GM23338 (cell line): ENCODE results near the gene ZNF346. TPM values are rescaled to one million over a fixed set of nuclear protein-coding genes. Genes with fewer than 3 reads are reported as not detected.

Experiments
- ATAC-seq: fragments of 200-7000 bp; cut with Tn5 transposase; 3 replicates; pipeline ENCODE4 v1.9.1; 2020
- DNase-seq: peaks from one replicate; pipeline ENCODE4 v3.0.0-alpha.2; 2015; ENCODE audit warnings: low spot score
- H2AFZ ChIP-seq: fragments of 200-600 bp; sonication (generic); 2 replicates; pipeline ENCODE4 v1.8.0; 2016; ENCODE audit warnings: antibody characterized with exemption, mild to moderate bottlenecking, moderate library complexity
- H3F3A ChIP-seq: fragments of 200-600 bp; sonication (generic); replicated peaks from 2 replicates; pipeline ENCODE4 v1.8.0; 2017; ENCODE audit warnings: antibody characterized with exemption, mixed run types, low read depth
- H3K27ac ChIP-seq: fragments of 200-600 bp; sonication (generic); 2 replicates; pipeline ENCODE4 v1.6.1; 2016; ENCODE audit warnings: low read depth
- H3K27me3 ChIP-seq: fragments of 200-600 bp; sonication (generic); 2 replicates; pipeline ENCODE4 v1.8.0; 2016; ENCODE audit warnings: mild to moderate bottlenecking, mixed run types, moderate library complexity; ENCODE audit not compliant: insufficient read depth
- H3K36me3 ChIP-seq: fragments of 200-600 bp; sonication (generic); 2 replicates; pipeline ENCODE4 v1.8.0; 2016; ENCODE audit warnings: mild to moderate bottlenecking; ENCODE audit not compliant: insufficient read depth
- H3K4me1 ChIP-seq: fragments of 200-600 bp; sonication (generic); 2 replicates; pipeline ENCODE4 v1.8.0; 2016; ENCODE audit warnings: mild to moderate bottlenecking, moderate library complexity; ENCODE audit not compliant: insufficient read depth
- H3K4me2 ChIP-seq: fragments of 200-600 bp; sonication (generic); 2 replicates; pipeline ENCODE4 v1.7.1; 2017; ENCODE audit warnings: mixed run types
- H3K4me3 ChIP-seq: fragments of 200-600 bp; sonication (generic); 2 replicates; pipeline ENCODE4 v1.6.1; 2016; ENCODE audit warnings: mixed run types
- H3K79me2 ChIP-seq: fragments of 200-600 bp; sonication (generic); replicated peaks from 2 replicates; pipeline ENCODE4 v1.8.0; 2017; ENCODE audit warnings: mild to moderate bottlenecking; ENCODE audit not compliant: insufficient read depth
- H3K9me2 ChIP-seq: fragments of 200-600 bp; sonication (generic); 2 replicates; pipeline ENCODE4 v1.8.0; 2017; ENCODE audit not compliant: insufficient read depth
- H4K20me1 ChIP-seq: fragments of 200-600 bp; sonication (generic); replicated peaks from 2 replicates; pipeline ENCODE4 v1.8.0; 2017; ENCODE audit warnings: mild to moderate bottlenecking; ENCODE audit not compliant: insufficient read depth
- H3K27ac Mint-ChIP-seq: 2 replicates; pipeline ENCODE4 v1.8.0; 2020; ENCODE audit warnings: inconsistent platforms, mild to moderate bottlenecking, moderate library complexity, mixed read lengths
- H3K27me3 Mint-ChIP-seq: 3 replicates; pipeline ENCODE4 v1.8.0; 2022; ENCODE audit warnings: low read depth, mild to moderate bottlenecking, moderate library complexity, mixed read lengths, inconsistent platforms; ENCODE audit not compliant: insufficient read depth, poor library complexity
- H3K36me3 Mint-ChIP-seq: 3 replicates; pipeline ENCODE4 v1.8.0; 2021; ENCODE audit warnings: low read depth, mild to moderate bottlenecking, inconsistent platforms, moderate library complexity, mixed read lengths
- H3K4me1 Mint-ChIP-seq: 3 replicates; pipeline ENCODE4 v1.8.0; 2020; ENCODE audit warnings: mild to moderate bottlenecking, inconsistent platforms, mixed read lengths
- H3K4me3 Mint-ChIP-seq: 3 replicates; pipeline ENCODE4 v1.8.0; 2021; ENCODE audit warnings: moderate library complexity, mild to moderate bottlenecking, inconsistent platforms, mixed read lengths
- H3K9me3 Mint-ChIP-seq: 3 replicates; pipeline ENCODE4 v1.8.0; 2020; ENCODE audit warnings: moderate library complexity, mild to moderate bottlenecking, inconsistent platforms, mixed read lengths
- EZH2phosphoT487 ChIP-seq: fragments of 200-600 bp; sonication (generic); IDR thresholded peaks from one replicate; pipeline ENCODE4 v1.8.1; 2018; ENCODE audit warnings: antibody characterized with exemption; ENCODE audit not compliant: unreplicated experiment
- JUNB ChIP-seq: IDR thresholded peaks from one replicate; pipeline ENCODE4 v1.6.1; 2016; ENCODE audit warnings: antibody characterized with exemption; ENCODE audit not compliant: unreplicated experiment
- POLR2AphosphoS5 ChIP-seq: IDR thresholded peaks from 2 replicates; pipeline ENCODE4 v1.6.1; 2016; ENCODE audit warnings: antibody characterized with exemption, low read depth
- ZNF331 ChIP-seq: fragments of 250-450 bp; sonication (Bioruptor Pico); IDR thresholded peaks from 2 replicates; pipeline ENCODE4 v1.5.0; 2020; ENCODE audit warnings: low read depth, mild to moderate bottlenecking, moderate library complexity
- ZNF462 ChIP-seq: fragments of 250-450 bp; sonication (Bioruptor Pico); IDR thresholded peaks from 2 replicates; pipeline ENCODE4 v1.5.0; 2020; ENCODE audit warnings: mild to moderate bottlenecking, moderate library complexity
- polyA plus RNA-seq: library from polyadenylated mRNA; unstranded; fragments of >200 nt; fragmentation: Nextera tagmentation; extraction: Ambion mirVana; gene quantifications from 2 replicates; pipeline ENCODE4 v1.2.1, GENCODE V29; 2016
- total RNA-seq: library from RNA; depleted of rRNA; stranded (reverse); fragments of >200 nt; shearing (Covaris generic); gene quantifications from 2 replicates; pipeline ENCODE4 v1.2.3, GENCODE V29; 2014

ZNF346 gene
- total and polyA plus RNA-seq, 2 experiments from 2014 or later = 11.0 to 27.2 TPM

GRCh38 chr5:177022386-177023302 is at the start of gene ZNF346 (continued):
- no peak for TF ChIP-seq ZNF462 (CRISPR knock-in tag)

GRCh38 chr5:176979669-176980068 is 42.8 kb upstream of the ZNF346 start:
- H2AFZ ChIP-seq = no peak overlapping the region
- Mint-ChIP-seq H3K27me3 (peaks cover 1% of the 10 kb centered on the region), H3K36me3 (peaks cover 60% of the 10 kb centered on the region), H3K9me3 (peaks cover 21% of the 10 kb centered on the region; the same call in 2 of the 3 replicates), H3K4me1 (no peaks in the 10 kb centered on the region), H3K27ac (no peak overlapping the region), H3K4me3 (no peak overlapping the region)
- no peak for ATAC-seq
- no peak for DNase-seq
- H3F3A ChIP-seq = no peaks in the 10 kb centered on the region
- H3K79me2 ChIP-seq = peaks cover 35% of the 10 kb centered on the region
- H4K20me1 ChIP-seq = peaks cover 10% of the 10 kb centered on the region
- no peaks in the 10 kb centered on the region for H3K27me3 ChIP-seq
- H3K9me2 ChIP-seq = no peaks in the 10 kb centered on the region
- no peaks in the 10 kb centered on the region for H3K4me1 ChIP-seq
- no peak overlapping the region for H3K27ac ChIP-seq
- H3K4me2 ChIP-seq = no peak overlapping the region
- H3K4me3 ChIP-seq = no peak overlapping the region
- H3K36me3 ChIP-seq = peaks cover 25% of the 10 kb centered on the region
- TF ChIP-seq EZH2phosphoT487 = no peak
- TF ChIP-seq ZNF331 (CRISPR knock-in tag) = no peak
- no peak for TF ChIP-seq JUNB
- no peak for TF ChIP-seq ZNF462 (CRISPR knock-in tag)
- TF ChIP-seq POLR2AphosphoS5 = no peak
